Liver (tissue), 9 donors: Measurements from ENCODE around the gene TPPP. TPM values are rescaled to one million over a fixed set of nuclear protein-coding genes. Genes with fewer than 3 reads are reported as not detected.
"Not testable (repeated sequence)": the region's sequence is repeated elsewhere in the genome, so short reads cannot be mapped to it uniquely, and the experiment has no call there.

Source experiments
- DNase-seq: peaks from one replicate; pipeline ENCODE4 v3.0.0-alpha.2; 2017; ENCODE audit warnings: low spot score
- H3K27ac ChIP-seq, 2 donors: one replicate each; pipeline ENCODE4 v1.7.0; 2013; ENCODE audit warnings: inconsistent platforms in 2 of 2, low read length in 2 of 2, control low read depth in 1 of 2, low read depth in 1 of 2, mild to moderate bottlenecking in 1 of 2
- H3K27me3 ChIP-seq, 4 donors: one replicate each; pipeline versions ENCODE4 v1.6.1 to v1.7.0; 2013; ENCODE audit warnings: low read length in 3 of 4, inconsistent platforms in 1 of 4, mild to moderate bottlenecking in 1 of 4, moderate library complexity in 1 of 4; ENCODE audit not compliant: control insufficient read depth in 4 of 4, insufficient read depth in 4 of 4
- H3K36me3 ChIP-seq, 4 donors: one replicate each; pipeline versions ENCODE4 v1.6.1 to v1.7.0; 2013; ENCODE audit warnings: low read length in 3 of 4, mild to moderate bottlenecking in 3 of 4, low read depth in 1 of 4, moderate library complexity in 1 of 4; ENCODE audit not compliant: control insufficient read depth in 4 of 4, insufficient read depth in 3 of 4
- H3K4me1 ChIP-seq, 4 donors: one replicate each; pipeline versions ENCODE4 v1.6.1 to v1.7.0; 2013; ENCODE audit warnings: low read length in 3 of 4, mild to moderate bottlenecking in 3 of 4, moderate library complexity in 1 of 4; ENCODE audit not compliant: control insufficient read depth in 4 of 4, insufficient read depth in 4 of 4
- H3K4me3 ChIP-seq, 3 donors: one replicate each; pipeline versions ENCODE4 v1.6.1 to v1.7.0; 2013; ENCODE audit warnings: low read length in 3 of 3, control low read depth in 1 of 3, low read depth in 1 of 3, mild to moderate bottlenecking in 1 of 3
- H3K9ac ChIP-seq, 2 donors: one replicate each; pipeline ENCODE4 v1.7.0; 2013; ENCODE audit warnings: low read length in 2 of 2, mild to moderate bottlenecking in 2 of 2, moderate library complexity in 2 of 2, control low read depth in 1 of 2, low read depth in 1 of 2
- H3K9me3 ChIP-seq, 4 donors: one replicate each; pipeline versions ENCODE4 v1.6.1 to v1.7.0; 2013; ENCODE audit warnings: low read length in 3 of 4; ENCODE audit not compliant: control insufficient read depth in 4 of 4
- CTCF ChIP-seq: fragments of 150-350 bp; IDR thresholded peaks from 2 replicates; pipeline ENCODE4 v1.5.1; 2017; ENCODE audit warnings: improper control_type of control experiment, low read depth, low read length; ENCODE audit not compliant: missing input control
- EGR1 ChIP-seq, 2 donors: IDR thresholded peaks; 2 replicates each; pipeline ENCODE4 v1.6.1; 2016 to 2018; ENCODE audit warnings: antibody characterized with exemption in 2 of 2, low read depth in 2 of 2
- FOXA1 ChIP-seq: IDR thresholded peaks from 2 replicates; pipeline ENCODE4 v1.6.1; 2016; ENCODE audit warnings: antibody characterized with exemption
- FOXA2 ChIP-seq: IDR thresholded peaks from 2 replicates; pipeline ENCODE4 v1.6.1; 2016; ENCODE audit warnings: antibody characterized with exemption
- GABPA ChIP-seq, 2 donors: IDR thresholded peaks in 1 of 2; conservative IDR thresholded peaks in 1 of 2; 2 replicates each; pipeline ENCODE4 v1.6.1; 2016; ENCODE audit warnings: antibody characterized with exemption in 2 of 2, mild to moderate bottlenecking in 1 of 2, moderate library complexity in 1 of 2
- HNF4G ChIP-seq: IDR thresholded peaks from 2 replicates; pipeline ENCODE4 v1.6.1; 2016; ENCODE audit warnings: antibody characterized with exemption
- JUND ChIP-seq, 2 donors: IDR thresholded peaks; 2 replicates each; pipeline ENCODE4 v1.6.1; 2016; ENCODE audit warnings: antibody characterized with exemption in 2 of 2
- NR2F2 ChIP-seq: IDR thresholded peaks from 2 replicates; pipeline ENCODE4 v1.6.1; 2016; ENCODE audit warnings: antibody characterized with exemption
- RAD21 ChIP-seq, 2 donors: IDR thresholded peaks; 2 replicates each; pipeline ENCODE4 v1.6.1; 2016; ENCODE audit warnings: antibody characterized with exemption in 2 of 2, mild to moderate bottlenecking in 2 of 2
- SP1 ChIP-seq: IDR thresholded peaks from 2 replicates; pipeline ENCODE4 v1.6.1; 2018; ENCODE audit warnings: antibody characterized with exemption, mild to moderate bottlenecking
- ZBTB33 ChIP-seq: IDR thresholded peaks from 2 replicates; pipeline ENCODE4 v1.6.1; 2016; ENCODE audit warnings: antibody characterized with exemption
- WGBS: extraction: QIAGEN DNeasy Blood & Tissue Kit; methylation state at CpG from one replicate; pipeline ENCODE4 v1.1.7; 2013; 5-methylcytosine and 5-hydroxymethylcytosine counted together
- polyA plus RNA-seq, 2 donors: library from polyadenylated mRNA; stranded (reverse) in 1 of 2; unstranded in 1 of 2; fragments of 200-250 nt in 1 of 2; fragments of >200 nt in 1 of 2; fragmentation: Nextera tagmentation in 1 of 2; extraction: Ambion mirVana in 1 of 2; gene quantifications; one replicate each; pipeline versions ENCODE4 v1.2.1 to v1.2.3, GENCODE V29; 2013 to 2015
- total RNA-seq, 2 donors: library from RNA; depleted of rRNA; stranded (reverse); fragments of >200 nt; gene quantifications; one replicate each; pipeline ENCODE4 v1.2.3, GENCODE V29; 2014
- TF ChIP-seq, protein P1 (sequence below): IDR thresholded peaks from 2 replicates; pipeline ENCODE4 v1.6.1; 2016; ENCODE audit warnings: antibody characterized with exemption, mild to moderate bottlenecking
- donor health status: healthy.
- donor health status: healthy.
- donor health status: healthy.
- donor health status: healthy.
- donor health status: healthy.

TPPP gene
- total and polyA plus RNA-seq, 4 donors, result 0.61 to 2.1 (median 0.80) TPM

DNA sequence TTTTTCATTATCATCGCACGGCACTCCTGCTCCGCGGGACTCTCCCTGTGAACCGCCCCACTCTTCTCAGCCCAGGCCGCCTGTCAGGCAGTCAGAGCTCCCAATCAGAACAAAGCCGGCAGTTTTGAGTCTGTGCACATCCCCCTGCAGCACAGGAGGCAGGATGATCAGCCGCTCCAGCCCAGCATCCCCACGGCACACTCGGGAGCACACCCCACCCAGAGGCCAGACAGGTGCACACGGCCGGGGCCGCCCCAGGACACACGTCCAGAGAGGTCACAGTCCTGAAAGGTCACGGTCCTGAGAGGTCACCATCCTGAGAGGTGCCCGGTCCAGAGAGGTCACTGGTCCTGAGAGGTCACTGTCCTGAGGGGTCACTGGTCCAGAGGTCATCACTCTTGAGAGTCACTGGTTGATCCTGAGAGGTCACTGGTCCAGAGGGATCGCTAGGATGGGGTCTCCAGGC, 8.4 kb downstream of the TPPP start (continued):
- TF ChIP-seq, protein P1, sequence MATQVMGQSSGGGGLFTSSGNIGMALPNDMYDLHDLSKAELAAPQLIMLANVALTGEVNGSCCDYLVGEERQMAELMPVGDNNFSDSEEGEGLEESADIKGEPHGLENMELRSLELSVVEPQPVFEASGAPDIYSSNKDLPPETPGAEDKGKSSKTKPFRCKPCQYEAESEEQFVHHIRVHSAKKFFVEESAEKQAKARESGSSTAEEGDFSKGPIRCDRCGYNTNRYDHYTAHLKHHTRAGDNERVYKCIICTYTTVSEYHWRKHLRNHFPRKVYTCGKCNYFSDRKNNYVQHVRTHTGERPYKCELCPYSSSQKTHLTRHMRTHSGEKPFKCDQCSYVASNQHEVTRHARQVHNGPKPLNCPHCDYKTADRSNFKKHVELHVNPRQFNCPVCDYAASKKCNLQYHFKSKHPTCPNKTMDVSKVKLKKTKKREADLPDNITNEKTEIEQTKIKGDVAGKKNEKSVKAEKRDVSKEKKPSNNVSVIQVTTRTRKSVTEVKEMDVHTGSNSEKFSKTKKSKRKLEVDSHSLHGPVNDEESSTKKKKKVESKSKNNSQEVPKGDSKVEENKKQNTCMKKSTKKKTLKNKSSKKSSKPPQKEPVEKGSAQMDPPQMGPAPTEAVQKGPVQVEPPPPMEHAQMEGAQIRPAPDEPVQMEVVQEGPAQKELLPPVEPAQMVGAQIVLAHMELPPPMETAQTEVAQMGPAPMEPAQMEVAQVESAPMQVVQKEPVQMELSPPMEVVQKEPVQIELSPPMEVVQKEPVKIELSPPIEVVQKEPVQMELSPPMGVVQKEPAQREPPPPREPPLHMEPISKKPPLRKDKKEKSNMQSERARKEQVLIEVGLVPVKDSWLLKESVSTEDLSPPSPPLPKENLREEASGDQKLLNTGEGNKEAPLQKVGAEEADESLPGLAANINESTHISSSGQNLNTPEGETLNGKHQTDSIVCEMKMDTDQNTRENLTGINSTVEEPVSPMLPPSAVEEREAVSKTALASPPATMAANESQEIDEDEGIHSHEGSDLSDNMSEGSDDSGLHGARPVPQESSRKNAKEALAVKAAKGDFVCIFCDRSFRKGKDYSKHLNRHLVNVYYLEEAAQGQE, result no peak
- TF ChIP-seq RAD21 (IDR thresholded peaks at IDR 0.05) (no peak), NR2F2 (peak; percentile 92)

DNA sequence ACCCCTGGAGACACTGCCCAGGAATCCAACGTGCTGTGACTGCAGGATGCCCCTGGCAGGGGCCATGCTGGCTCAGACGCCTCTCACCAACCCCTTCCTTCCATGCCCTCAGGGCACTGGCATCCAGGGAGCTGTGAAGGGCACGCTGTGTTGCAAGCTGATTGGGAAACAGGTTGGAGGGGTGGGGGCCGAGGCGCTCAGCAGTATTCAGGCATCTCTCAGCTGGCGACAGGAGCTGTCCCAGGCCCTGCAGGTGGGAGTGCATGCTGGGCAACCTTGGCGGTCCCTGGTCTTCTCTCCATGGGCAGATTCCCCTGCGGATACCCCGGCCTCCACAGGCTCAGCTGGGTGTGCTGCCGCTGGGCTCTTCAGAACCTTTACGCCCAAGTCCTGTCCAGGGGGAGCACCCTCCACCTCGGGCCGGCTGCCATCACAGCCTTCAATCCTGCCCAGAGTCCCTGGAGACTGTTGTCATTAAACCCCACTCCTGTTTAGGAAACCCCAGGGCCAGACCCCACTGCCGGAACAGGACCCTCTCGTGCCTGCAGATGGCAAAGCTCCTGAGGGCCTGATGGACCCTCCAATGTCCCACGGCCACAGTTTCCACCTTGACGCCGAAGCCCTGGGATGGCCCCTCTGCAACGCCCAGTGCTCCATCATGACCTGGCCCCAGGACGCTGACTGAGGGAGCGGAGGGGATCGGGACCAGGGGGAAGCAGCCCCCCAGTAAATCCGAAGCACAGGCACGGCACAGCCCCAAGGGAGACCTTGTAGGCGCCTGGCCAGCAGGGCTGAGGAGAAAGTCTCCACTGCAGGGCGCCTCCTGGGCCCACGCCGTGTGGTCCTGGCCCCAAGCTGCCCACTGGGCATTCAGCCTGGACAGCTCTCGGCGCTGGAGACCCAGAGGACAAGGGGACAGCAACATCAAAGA, 9.3 kb downstream of the TPPP start:
- H3K27ac ChIP-seq, result no peak overlapping the region
- H3K4me1 ChIP-seq, result peaks cover 0 to 5% (median 1%) of the 10 kb centered on the region in 4 donors
- H3K27me3 ChIP-seq, result no peaks in the 10 kb centered on the region
- H3K9me3 ChIP-seq, result no peaks in the 10 kb centered on the region
- H3K4me3 ChIP-seq, result no peak overlapping the region
- no peak for DNase-seq
- TF ChIP-seq CTCF (no peak), FOXA1 (no peak), RAD21 (IDR thresholded peaks at IDR 0.05) (no peak), FOXA2 (no peak), GABPA (IDR thresholded peaks at IDR 0.05 in 1 of 2, conservative IDR thresholded peaks at IDR 0.05 in 1 of 2) (no peak), ZBTB33 (no peak), HNF4G (no peak), JUND (IDR thresholded peaks at IDR 0.05) (no peak), EGR1 (IDR thresholded peaks at IDR 0.05; ENCODE audit: low read depth in 2 of 2) (no peak), SP1 (no peak)
- TF ChIP-seq, protein P1, result no peak
- 80% methylated on average over 30 of the region's 30 CpGs for WGBS
- no peak overlapping the region for H3K9ac ChIP-seq
- no peaks in the 10 kb centered on the region for H3K36me3 ChIP-seq

- whole genome bisulfite sequencing, result 91% methylated on average over 17 of the region's 17 CpGs
- not testable (repeated sequence) for H3K9ac ChIP-seq, H3K36me3 ChIP-seq, H3K4me1 ChIP-seq, H3K4me3 ChIP-seq, H3K9me3 ChIP-seq, H3K27ac ChIP-seq, DNase-seq, H3K27me3 ChIP-seq
Observed at GRCh38 chr5:682651-683358, 10.3 kb downstream of the TPPP start.

- H3K27me3 ChIP-seq, H3K36me3 ChIP-seq, H3K4me1 ChIP-seq, H3K27ac ChIP-seq, H3K9me3 ChIP-seq, DNase-seq, H3K9ac ChIP-seq, H3K4me3 ChIP-seq: not testable (repeated sequence)
- whole genome bisulfite sequencing, result 88% methylated on average over 1 of the region's 3 CpGs
Observed at GRCh38 chr5:682216-682615, 10.9 kb downstream of the TPPP start.
